Bronchial epithelial cell (primary cell): ENCODE results near the gene GNMT. TPM values are rescaled to one million over a fixed set of nuclear protein-coding genes. Genes with fewer than 3 reads are reported as not detected.
A peak's percentile ranks its signal among the peaks of the same experiment; 100 is the strongest.

ENCODE experiments used
- DNase-seq: peaks from one replicate; pipeline ENCODE4 v3.0.0-alpha.2; 2010; ENCODE audit warnings: low read depth
- FAIRE-seq: peaks from 2 replicates; lab custom pipeline; 2011; peaks lifted over from hg19 to GRCh38; lab: Jason Lieb, UNC
- H3K27me3 ChIP-seq: 2 replicates; pipeline ENCODE4 v1.5.1; 2011; ENCODE audit warnings: low read length; ENCODE audit not compliant: control insufficient read depth, insufficient read depth
- H3K36me3 ChIP-seq: 2 replicates; pipeline ENCODE4 v1.5.1; 2011; ENCODE audit warnings: low read length; ENCODE audit not compliant: control insufficient read depth, insufficient read depth
- H3K4me3 ChIP-seq: 2 replicates; pipeline ENCODE4 v1.5.1; 2011; ENCODE audit warnings: mild to moderate bottlenecking, low read depth, low read length, control low read depth
- total RNA-seq: library from RNA; depleted of rRNA; stranded (reverse); fragments of >200 nt; gene quantifications from 2 replicates; pipeline ENCODE4 v1.2.1, GENCODE V29; 2014
- TF ChIP-seq, protein P1 (sequence below): IDR thresholded peaks from 2 replicates; pipeline ENCODE4 v1.5.1; 2011; ENCODE audit warnings: mild to moderate bottlenecking, moderate library complexity, low read length, control low read depth, inconsistent platforms; ENCODE audit not compliant: insufficient read depth, severe bottlenecking

Gene GNMT
- total RNA-seq, 1 donor from 2014 or later, result 0.26 TPM

DNA sequence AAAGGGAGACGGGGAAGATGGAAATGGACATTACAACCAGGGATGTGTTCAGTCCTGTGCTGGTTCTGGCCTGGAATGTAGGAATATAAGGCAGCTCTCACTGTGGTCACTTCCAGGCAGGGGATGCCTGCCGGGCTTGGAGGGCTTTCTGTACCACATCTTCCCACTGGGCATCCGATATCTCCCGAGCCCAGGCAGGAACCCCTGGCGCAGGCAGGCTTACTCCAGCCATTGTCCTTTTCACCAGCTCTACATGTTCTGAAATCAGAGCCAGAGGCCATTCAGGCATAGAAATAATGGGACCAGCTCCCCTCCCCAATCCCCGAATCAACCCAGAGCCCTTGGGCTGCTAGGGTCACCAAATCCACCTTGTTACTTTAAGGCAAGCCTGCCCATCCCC, 51.8 kb downstream of the GNMT start:
- no peak for FAIRE-seq
- peaks cover 28% of the 10 kb centered on the region for H3K36me3 ChIP-seq
- TF ChIP-seq, protein P1, sequence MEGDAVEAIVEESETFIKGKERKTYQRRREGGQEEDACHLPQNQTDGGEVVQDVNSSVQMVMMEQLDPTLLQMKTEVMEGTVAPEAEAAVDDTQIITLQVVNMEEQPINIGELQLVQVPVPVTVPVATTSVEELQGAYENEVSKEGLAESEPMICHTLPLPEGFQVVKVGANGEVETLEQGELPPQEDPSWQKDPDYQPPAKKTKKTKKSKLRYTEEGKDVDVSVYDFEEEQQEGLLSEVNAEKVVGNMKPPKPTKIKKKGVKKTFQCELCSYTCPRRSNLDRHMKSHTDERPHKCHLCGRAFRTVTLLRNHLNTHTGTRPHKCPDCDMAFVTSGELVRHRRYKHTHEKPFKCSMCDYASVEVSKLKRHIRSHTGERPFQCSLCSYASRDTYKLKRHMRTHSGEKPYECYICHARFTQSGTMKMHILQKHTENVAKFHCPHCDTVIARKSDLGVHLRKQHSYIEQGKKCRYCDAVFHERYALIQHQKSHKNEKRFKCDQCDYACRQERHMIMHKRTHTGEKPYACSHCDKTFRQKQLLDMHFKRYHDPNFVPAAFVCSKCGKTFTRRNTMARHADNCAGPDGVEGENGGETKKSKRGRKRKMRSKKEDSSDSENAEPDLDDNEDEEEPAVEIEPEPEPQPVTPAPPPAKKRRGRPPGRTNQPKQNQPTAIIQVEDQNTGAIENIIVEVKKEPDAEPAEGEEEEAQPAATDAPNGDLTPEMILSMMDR, result no peak
- H3K4me3 ChIP-seq, result no peak overlapping the region
- H3K27me3 ChIP-seq, result no peaks in the 10 kb centered on the region
- DNase-seq, result no peak

DNA sequence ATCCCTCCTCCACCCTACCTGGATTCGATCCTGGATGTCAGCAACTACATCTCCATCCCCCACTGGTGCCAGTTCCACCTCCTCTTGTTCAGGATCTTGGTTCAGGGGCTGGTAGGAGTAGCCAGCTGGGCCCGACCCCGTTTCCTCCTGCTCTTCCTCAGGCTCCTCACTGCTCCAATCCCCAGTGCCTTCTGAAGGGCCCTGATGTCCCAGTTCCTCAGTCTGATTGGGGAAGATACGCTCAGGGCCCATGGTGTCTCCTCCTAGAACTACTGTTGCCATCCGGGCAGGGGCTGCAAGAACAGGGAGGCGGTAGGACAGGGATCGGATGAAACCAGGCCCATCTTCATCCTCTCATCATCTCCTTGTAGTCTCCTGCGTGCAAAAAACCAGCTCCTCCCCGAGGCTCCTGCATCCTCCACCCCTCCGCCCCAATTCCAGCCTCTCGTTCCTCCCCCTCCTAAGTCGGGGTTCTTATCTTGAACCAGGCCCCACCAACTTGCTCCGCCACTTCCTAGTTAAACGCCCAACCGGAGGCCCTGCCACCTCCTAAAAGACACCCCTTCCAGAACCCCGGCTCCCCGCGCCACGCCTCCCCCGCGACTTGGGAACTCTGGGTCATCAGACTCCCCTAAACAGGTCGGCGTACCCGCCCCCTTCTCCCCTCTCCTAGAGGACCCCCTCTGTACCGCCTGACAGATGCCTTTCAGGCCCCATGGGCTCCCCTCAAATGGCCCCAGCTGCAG, 52.7 kb downstream of the GNMT start:
- H3K4me3 ChIP-seq, result peak overlapping the region; percentile 70
- DNase-seq (peak; percentile 16), FAIRE-seq (no peak)
- H3K36me3 ChIP-seq, result peaks cover 28% of the 10 kb centered on the region
- no peaks in the 10 kb centered on the region for H3K27me3 ChIP-seq
- TF ChIP-seq, protein P1, result no peak

Other genes with a start within 250 kb of the GNMT start
- gene PRPH2, start 238.2 kb upstream of the GNMT start, total RNA-seq, result under 0.01 TPM in 1 of 2 replicates, not detected in the other
- gene TBCC, start 214.7 kb upstream of the GNMT start, total RNA-seq, result 31.0 and 36.6 TPM in 2 replicates
- gene BICRAL, start 178.7 kb upstream of the GNMT start, total RNA-seq, result 3.1 and 3.9 TPM in 2 replicates
- 94.5 and 109 TPM in 2 replicates for gene RPL7L1, start 81.1 kb upstream of the GNMT start, total RNA-seq
- not detected in 2 replicates for gene PTCRA, start 44.7 kb upstream of the GNMT start, total RNA-seq
- 9.7 and 14.0 TPM in 2 replicates for gene CNPY3, start 31.3 kb upstream of the GNMT start, total RNA-seq
- gene PEX6, start 18.4 kb downstream of the GNMT start, total RNA-seq, result 25.0 and 32.1 TPM in 2 replicates
- 20.2 and 27.6 TPM in 2 replicates for gene PPP2R5D, start 23.8 kb downstream of the GNMT start, total RNA-seq
- gene MEA1, start 53.2 kb downstream of the GNMT start, total RNA-seq, result 55.2 and 62.4 TPM in 2 replicates
- 60.4 and 70.6 TPM in 2 replicates for gene KLHDC3, start 53.5 kb downstream of the GNMT start, total RNA-seq
- 84.7 and 97.1 TPM in 2 replicates for gene RRP36, start 60.9 kb downstream of the GNMT start, total RNA-seq
- 16.9 and 20.5 TPM in 2 replicates for gene CUL7, start 93.1 kb downstream of the GNMT start, total RNA-seq
- 32.8 and 50.3 TPM in 2 replicates for gene MRPL2, start 98.7 kb downstream of the GNMT start, total RNA-seq
- gene KLC4, start 98.9 kb downstream of the GNMT start, total RNA-seq, result 10.4 and 14.5 TPM in 2 replicates
- 53.2 and 69.5 TPM in 2 replicates for gene PTK7, start 115.6 kb downstream of the GNMT start, total RNA-seq
- 10.8 and 20.1 TPM in 2 replicates for gene SRF, start 210.5 kb downstream of the GNMT start, total RNA-seq
- gene CUL9, start 221.4 kb downstream of the GNMT start, total RNA-seq, result 29.0 and 36.4 TPM in 2 replicates